GM12892 (cell line): ENCODE measurements around the gene PPIG.

Experiments used
- POLR2A ChIP-seq: IDR thresholded peaks from 2 replicates; pipeline ENCODE4 v1.6.1; 2011; ENCODE audit warnings: low read depth, low read length, control low read depth
- POLR2AphosphoS5 ChIP-seq: IDR thresholded peaks from 2 replicates; pipeline ENCODE4 v1.6.1; 2011; ENCODE audit warnings: low read depth, low read length, control low read depth

- TF ChIP-seq POLR2AphosphoS5: no peak
- no peak for TF ChIP-seq POLR2A
Observed at GRCh38 chr2:169546756-169547155, 37.4 kb upstream of the PPIG start.
